ENCODE data around the gene PHYH.
"Not testable (repeated sequence)": the region's sequence is repeated elsewhere in the genome, so short reads cannot be mapped to it uniquely, and the experiment has no call there.

Gene PHYH

GRCh38 chr10:13319166-13319565 is 19.3 kb upstream of the PHYH start:
- no peak for DNase-seq (ENCODE audit: low spot score)

GRCh38 chr10:13317474-13317873 is 17.6 kb upstream of the PHYH start:
- no peak for DNase-seq (ENCODE audit: low spot score)

GRCh38 chr10:13316635-13317311 is 16.9 kb upstream of the PHYH start:
- DNase-seq (ENCODE audit: low spot score): no peak

GRCh38 chr10:13315361-13315760 is 15.5 kb upstream of the PHYH start:
- no peak for DNase-seq (ENCODE audit: low spot score)

GRCh38 chr10:13311177-13311575 is 11.3 kb upstream of the PHYH start:
- peak; percentile 16 for DNase-seq (ENCODE audit: low spot score)

GRCh38 chr10:13310518-13311176 is 10.8 kb upstream of the PHYH start:
- no peak for DNase-seq (ENCODE audit: low spot score)

GRCh38 chr10:13309792-13310191 is 9.9 kb upstream of the PHYH start:
- no peak for DNase-seq (ENCODE audit: low spot score)

- no peak for DNase-seq (ENCODE audit: low spot score)
These were observed 8.2 kb upstream of the PHYH start for GRCh38 chr10:13308096-13308495.

GRCh38 chr10:13306103-13306502 is 6.2 kb upstream of the PHYH start:
- DNase-seq (ENCODE audit: low spot score): no peak

GRCh38 chr10:13302821-13303555 is 3.1 kb upstream of the PHYH start:
- DNase-seq (ENCODE audit: low spot score): no peak

GRCh38 chr10:13298748-13299436 is 972 bp downstream of the PHYH start:
- no peak for DNase-seq (ENCODE audit: low spot score)

- DNase-seq (ENCODE audit: low spot score): no peak
These were observed 3.4 kb downstream of the PHYH start for GRCh38 chr10:13296476-13296875.

- DNase-seq (ENCODE audit: low spot score): no peak
These were observed 5.1 kb downstream of the PHYH start for GRCh38 chr10:13294784-13295183.

- DNase-seq (ENCODE audit: low spot score): no peak
These were observed 7.8 kb downstream of the PHYH start for GRCh38 chr10:13291821-13292773.

- DNase-seq (ENCODE audit: low spot score): no peak
These were observed 8.8 kb downstream of the PHYH start for GRCh38 chr10:13291061-13291460.

- DNase-seq (ENCODE audit: low spot score): no peak
These were observed 15.8 kb downstream of the PHYH start for GRCh38 chr10:13284050-13284449.

GRCh38 chr10:13282348-13282747 is 17.5 kb downstream of the PHYH start:
- DNase-seq (ENCODE audit: low spot score): not testable (repeated sequence)

- DNase-seq (ENCODE audit: low spot score): no peak
These were observed 23.0 kb downstream of the PHYH start for GRCh38 chr10:13276749-13277365.

- not testable (repeated sequence) for DNase-seq (ENCODE audit: low spot score)
These were observed 23.7 kb downstream of the PHYH start for GRCh38 chr10:13276146-13276545.

GRCh38 chr10:13272164-13272571 is 27.7 kb downstream of the PHYH start:
- DNase-seq (ENCODE audit: low spot score): peak; percentile 31

Data from GM03348 (cell line).